Body of pancreas (tissue), 4 donors: ENCODE data around the gene NT5C3B. TPM values are rescaled to one million over a fixed set of nuclear protein-coding genes. Genes with fewer than 3 reads are reported as not detected.
A peak's percentile ranks its signal among the peaks of the same experiment; 100 is the strongest.

ENCODE experiments used
- ATAC-seq: fragments of 150-250 bp; one replicate; pipeline ENCODE4 v1.9.1; 2016
- DNase-seq, 4 donors: peaks; one replicate each; pipeline ENCODE4 v3.0.0-alpha.2; 2019
- H3K27ac ChIP-seq, 4 donors: fragments of 200-600 bp; sonication (generic); 1 replicate in 3 of 4; 2 replicates in 1 of 4; pipeline versions ENCODE4 v1.5.1 to v1.6.1; 2016 to 2019; ENCODE audit warnings: mild to moderate bottlenecking in 1 of 4, mixed read lengths in 1 of 4, moderate library complexity in 1 of 4
- H3K27me3 ChIP-seq, 2 donors: fragments of 200-600 bp; sonication (generic); one replicate each; pipeline ENCODE4 v1.6.0; 2016; ENCODE audit warnings: mild to moderate bottlenecking in 1 of 2
- H3K36me3 ChIP-seq, 2 donors: fragments of 200-600 bp; sonication (generic); replicated peaks in 1 of 2; 2 replicates each; pipeline ENCODE4 v1.5.1; 2016; ENCODE audit warnings: low read depth in 2 of 2; ENCODE audit not compliant: insufficient read depth in 1 of 2
- H3K4me1 ChIP-seq: fragments of 200-600 bp; sonication (generic); one replicate; pipeline ENCODE4 v1.6.0; 2016
- H3K4me3 ChIP-seq, 2 donors: fragments of 200-600 bp; sonication (generic); 1 replicate in 1 of 2; 2 replicates in 1 of 2; pipeline ENCODE4 v1.5.1; 2016 to 2019
- H3K9me3 ChIP-seq, 3 donors: fragments of 200-600 bp; sonication (generic); 1 replicate in 2 of 3; 2 replicates in 1 of 3; pipeline ENCODE4 v1.5.1; 2016
- POLR2A ChIP-seq, 3 donors: fragments of 450-650 bp; IDR thresholded peaks; one replicate each; pipeline ENCODE4 v1.6.1; 2016; ENCODE audit warnings: antibody characterized with exemption in 3 of 3, mild to moderate bottlenecking in 2 of 3
- WGBS, 2 donors: methylation state at CpG; one replicate each; pipeline ENCODE4 v1.1.5; 2017; 5-methylcytosine and 5-hydroxymethylcytosine counted together
- intact Hi-C: fragments of 100-400 bp; cut with DNase I; formaldehyde crosslinking; loops from one replicate; pipeline ENCODE4 v1.15.1; 2023
- total RNA-seq, 2 donors: library from RNA; depleted of rRNA; stranded (reverse); fragments of >200 nt; gene quantifications; one replicate each; pipeline ENCODE4 v1.1.0, GENCODE V29; 2016
- TF ChIP-seq, protein P1 (sequence below), 7 experiments: fragments of 450-650 bp in 4 of 7; fragments of 200-600 bp in 3 of 7; sonication (generic) in 3 of 7; IDR thresholded peaks; one replicate each; pipeline ENCODE4 v1.5.1; 2016 to 2019; ENCODE audit warnings: antibody characterized with exemption in 7 of 7

NT5C3B gene
- total RNA-seq, 2 donors from 2014 or later = 43.1 to 46.5 TPM

DNA sequence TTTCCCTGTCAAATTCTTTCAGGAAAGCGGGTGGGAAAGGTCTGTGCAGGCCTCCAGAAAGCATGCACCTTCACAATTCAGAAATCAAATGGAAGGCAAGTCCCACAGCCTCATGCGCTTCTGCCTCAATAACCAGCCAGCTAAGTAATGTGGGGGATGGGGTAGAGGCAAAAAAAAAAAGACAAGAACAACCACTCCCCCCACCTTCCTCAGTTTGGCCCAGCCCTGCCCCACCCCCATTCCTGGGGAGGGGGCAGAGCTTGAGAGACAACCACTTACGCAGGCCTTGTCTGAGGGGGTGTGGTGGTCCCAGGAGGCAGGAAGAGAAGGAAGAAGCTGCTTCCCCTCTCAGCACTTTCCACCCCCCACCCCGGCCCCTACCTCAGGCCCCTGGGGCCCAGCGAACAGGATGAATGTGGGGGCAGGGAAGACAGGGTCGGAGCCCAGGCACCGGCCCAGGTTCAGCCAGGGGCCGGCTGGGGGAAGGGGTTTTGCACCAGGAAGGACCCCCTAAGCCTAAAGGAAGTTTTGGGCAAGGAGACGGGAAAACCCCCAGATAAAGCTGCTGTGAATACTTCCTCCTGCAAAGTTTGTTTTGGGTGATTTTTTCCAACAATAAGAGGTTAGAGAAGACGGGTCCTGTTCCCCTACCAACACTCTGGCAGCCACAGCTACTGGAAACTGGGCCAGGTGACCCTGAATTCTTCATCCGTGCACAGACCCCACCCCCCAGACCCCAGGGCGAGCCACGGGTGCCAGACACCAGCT lies 50.8 kb downstream of the NT5C3B start:
- 8 to 14% methylated on average over 10 to 12 of the region's 13 CpGs for WGBS, 2 donors
- Histone ChIP-seq H3K4me3 (peak overlapping the region; percentile 64 to 94), H3K27me3 (no peaks in the 10 kb centered on the region), H3K36me3 (no peaks in the 10 kb centered on the region), H3K4me1 (peaks cover 55% of the 10 kb centered on the region), H3K9me3 (no peaks in the 10 kb centered on the region), H3K27ac (peak overlapping the region; percentile 95 to 97 (median 96))
- TF ChIP-seq, protein P1, sequence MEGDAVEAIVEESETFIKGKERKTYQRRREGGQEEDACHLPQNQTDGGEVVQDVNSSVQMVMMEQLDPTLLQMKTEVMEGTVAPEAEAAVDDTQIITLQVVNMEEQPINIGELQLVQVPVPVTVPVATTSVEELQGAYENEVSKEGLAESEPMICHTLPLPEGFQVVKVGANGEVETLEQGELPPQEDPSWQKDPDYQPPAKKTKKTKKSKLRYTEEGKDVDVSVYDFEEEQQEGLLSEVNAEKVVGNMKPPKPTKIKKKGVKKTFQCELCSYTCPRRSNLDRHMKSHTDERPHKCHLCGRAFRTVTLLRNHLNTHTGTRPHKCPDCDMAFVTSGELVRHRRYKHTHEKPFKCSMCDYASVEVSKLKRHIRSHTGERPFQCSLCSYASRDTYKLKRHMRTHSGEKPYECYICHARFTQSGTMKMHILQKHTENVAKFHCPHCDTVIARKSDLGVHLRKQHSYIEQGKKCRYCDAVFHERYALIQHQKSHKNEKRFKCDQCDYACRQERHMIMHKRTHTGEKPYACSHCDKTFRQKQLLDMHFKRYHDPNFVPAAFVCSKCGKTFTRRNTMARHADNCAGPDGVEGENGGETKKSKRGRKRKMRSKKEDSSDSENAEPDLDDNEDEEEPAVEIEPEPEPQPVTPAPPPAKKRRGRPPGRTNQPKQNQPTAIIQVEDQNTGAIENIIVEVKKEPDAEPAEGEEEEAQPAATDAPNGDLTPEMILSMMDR (IDR thresholded peaks at IDR 0.05) = no peak
- TF ChIP-seq POLR2A (IDR thresholded peaks at IDR 0.05) = peak in 1 of 3 donors; percentile 1
- DNase-seq = no peak
- intact Hi-C loops = no loop called here
- no peak for ATAC-seq

DNA sequence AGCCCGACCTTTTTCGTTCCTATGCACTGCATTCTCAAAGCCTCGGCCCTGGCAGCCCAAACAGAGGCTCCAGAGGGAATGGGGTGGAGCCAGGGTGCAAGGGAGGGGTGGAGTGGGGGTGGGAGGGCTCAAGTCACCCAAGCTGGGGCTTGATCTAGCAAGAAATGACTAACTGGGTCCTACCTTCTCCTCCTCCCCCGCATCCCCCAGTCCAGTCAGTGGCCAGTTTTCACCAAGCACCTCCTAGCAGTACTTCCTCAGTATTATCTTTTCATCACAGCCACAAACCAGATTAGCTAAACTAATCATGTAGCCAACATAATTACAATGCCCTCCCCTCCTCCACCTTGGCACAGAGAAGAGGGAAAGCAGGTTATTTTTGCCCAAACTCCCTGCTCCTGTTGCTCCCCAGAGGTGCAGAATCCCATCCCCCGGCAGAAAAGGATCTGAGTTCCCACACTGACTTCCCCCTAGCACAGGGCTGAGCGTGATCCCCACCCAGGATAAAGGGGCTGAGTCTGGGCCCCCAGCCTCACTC lies 51.8 kb downstream of the NT5C3B start:
- no peaks in the 10 kb centered on the region for H3K27me3 ChIP-seq
- intact Hi-C loops = no loop called here
- ATAC-seq = no peak
- H3K9me3 ChIP-seq = no peaks in the 10 kb centered on the region
- peak in 1 of 3 donors; percentile 26 for TF ChIP-seq POLR2A (IDR thresholded peaks at IDR 0.05)
- TF ChIP-seq, protein P1 (IDR thresholded peaks at IDR 0.05) = no peak
- DNase-seq = peak; percentile 38 to 71 (median 64)
- peak overlapping the region; percentile 31 to 97 (median 95) for H3K27ac ChIP-seq
- no peak overlapping the region for H3K4me3 ChIP-seq
- 21 to 55% methylated on average over 3 to 6 of the region's 6 CpGs for WGBS, 2 donors
- H3K4me1 ChIP-seq = peaks cover 56% of the 10 kb centered on the region
- H3K36me3 ChIP-seq = no peaks in the 10 kb centered on the region

DNA sequence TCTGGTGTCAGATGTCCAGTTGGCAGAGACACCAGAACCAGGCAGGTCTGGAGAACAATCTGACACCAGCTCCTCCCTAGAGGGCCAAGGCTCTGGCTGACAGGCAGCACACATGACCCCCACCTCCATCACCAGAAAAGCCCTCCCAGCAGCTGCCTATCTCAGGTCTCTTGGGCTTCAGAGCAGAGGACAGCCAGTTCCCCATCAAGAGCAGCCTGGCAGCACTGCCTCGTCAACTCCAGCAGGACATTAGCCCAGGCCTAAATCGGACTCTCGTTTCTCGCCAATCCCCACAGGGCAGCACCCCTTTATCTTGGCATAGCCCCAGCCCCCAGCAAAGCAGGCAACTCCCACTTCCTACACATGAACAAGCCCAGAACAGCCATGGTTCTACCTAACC lies 53.9 kb downstream of the NT5C3B start:
- H3K36me3 ChIP-seq = no peaks in the 10 kb centered on the region
- 40 to 42% methylated on average over 4 of the region's 4 CpGs for WGBS, 2 donors
- no peaks in the 10 kb centered on the region for H3K27me3 ChIP-seq
- DNase-seq = peak in 3 of 4 donors; percentile 34 to 48 (median 39)
- H3K27ac ChIP-seq = peak overlapping the region in 3 of 4 donors; percentile 29 to 97 (median 95)
- ATAC-seq = no peak
- TF ChIP-seq, protein P1 (IDR thresholded peaks at IDR 0.05) = peak in 1 of 7 experiments; percentile 5
- TF ChIP-seq POLR2A (IDR thresholded peaks at IDR 0.05) = no peak
- intact Hi-C loops = no loop called here
- H3K9me3 ChIP-seq = no peaks in the 10 kb centered on the region
- peaks cover 69% of the 10 kb centered on the region for H3K4me1 ChIP-seq
- H3K4me3 ChIP-seq = no peak overlapping the region

DNA sequence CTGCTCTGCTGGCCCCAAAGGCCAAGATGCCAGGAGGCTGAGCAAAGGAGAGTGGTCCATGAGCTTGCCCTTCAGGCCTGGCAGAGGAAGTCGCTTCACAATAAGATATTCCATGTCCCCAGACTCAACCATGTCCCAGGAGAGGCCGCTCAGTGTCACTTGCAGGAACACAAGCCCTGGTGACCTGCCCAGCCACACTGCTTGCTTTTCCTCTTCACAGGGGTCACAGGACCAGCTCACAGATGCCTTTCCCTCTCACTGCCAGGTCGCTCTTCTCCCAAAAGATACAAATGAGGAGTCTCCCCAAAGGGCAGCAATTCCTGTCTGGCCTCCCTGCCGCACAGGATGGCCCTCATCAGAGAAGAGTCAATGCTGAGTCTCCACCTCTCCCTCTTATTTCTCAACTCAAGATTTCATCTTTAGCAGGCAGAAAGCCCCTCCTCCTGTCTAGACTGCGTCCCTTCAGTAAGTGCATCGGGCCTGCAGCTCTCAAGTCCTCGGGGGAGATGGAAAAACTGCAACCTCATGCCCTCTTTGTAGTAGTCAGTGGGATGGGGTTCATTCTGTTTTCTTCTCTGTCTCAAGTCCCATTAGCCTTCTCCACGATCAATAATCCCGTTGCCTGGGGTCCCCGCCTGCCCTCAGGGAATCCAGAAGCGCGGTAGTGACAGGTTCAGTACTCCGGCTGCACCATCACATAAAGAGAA lies 54.5 kb downstream of the NT5C3B start:
- WGBS, 2 donors = 77 to 79% methylated on average over 13 of the region's 13 CpGs
- H3K9me3 ChIP-seq = no peaks in the 10 kb centered on the region
- no peaks in the 10 kb centered on the region for H3K27me3 ChIP-seq
- ATAC-seq (no peak), DNase-seq (no peak)
- intact Hi-C loops = no loop called here
- H3K36me3 ChIP-seq = no peaks in the 10 kb centered on the region
- H3K4me1 ChIP-seq = peaks cover 72% of the 10 kb centered on the region
- TF ChIP-seq, protein P1 (IDR thresholded peaks at IDR 0.05) = no peak
- TF ChIP-seq POLR2A (IDR thresholded peaks at IDR 0.05) = no peak
- no peak overlapping the region for H3K4me3 ChIP-seq
- peak overlapping the region in 3 of 4 donors; percentile 29 to 97 (median 95) for H3K27ac ChIP-seq
